Activated T-cell treated with anti-CD3 and anti-CD28 coated beads, Interleukin-2, amount 50 U/mL, for 48 hours (primary cell): ENCODE results near the gene RPL37A.

Source experiments
- DNase-seq, 2 experiments: peaks; one replicate each; pipeline ENCODE4 v3.0.0-alpha.2; 2020

The RPL37A gene

DNA sequence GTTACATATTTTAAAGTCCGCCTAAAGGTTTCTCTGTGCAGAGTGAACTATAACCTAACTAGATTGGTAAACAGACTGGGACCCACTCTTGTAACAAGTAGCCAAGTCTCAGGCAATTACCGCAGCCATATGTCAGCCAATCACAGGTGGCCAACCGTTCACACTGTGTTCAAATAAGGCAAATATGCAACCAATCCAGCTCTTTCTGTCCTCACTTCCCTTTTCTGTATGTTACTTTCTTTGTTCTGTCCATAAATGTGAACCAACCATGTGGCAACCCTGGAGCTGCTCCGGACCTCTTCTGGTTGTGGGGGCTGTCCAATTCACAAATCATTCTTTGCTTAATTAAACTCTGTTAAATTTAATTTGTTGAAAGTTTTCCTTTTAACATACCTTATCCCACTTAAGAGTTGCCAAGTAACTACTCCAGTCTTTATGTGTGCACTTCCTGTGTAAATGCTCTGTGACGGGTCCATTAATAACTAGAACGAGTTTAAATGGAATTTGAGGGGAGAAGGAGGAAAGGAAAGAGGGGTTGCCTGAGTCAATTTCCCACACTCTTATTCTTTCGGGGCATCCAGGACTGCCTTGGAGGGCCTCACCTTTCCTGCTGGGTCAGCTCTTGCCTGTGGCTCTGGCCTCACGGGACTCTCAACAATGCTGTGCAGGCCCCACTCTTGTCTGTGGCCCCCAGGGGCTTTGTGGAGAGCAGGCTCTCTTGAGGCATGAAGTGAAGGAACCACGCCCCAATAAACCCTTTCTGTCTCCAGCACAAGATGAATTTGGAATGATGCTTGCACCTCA is 6.6 kb upstream of the RPL37A start:
- no peak for DNase-seq

DNA sequence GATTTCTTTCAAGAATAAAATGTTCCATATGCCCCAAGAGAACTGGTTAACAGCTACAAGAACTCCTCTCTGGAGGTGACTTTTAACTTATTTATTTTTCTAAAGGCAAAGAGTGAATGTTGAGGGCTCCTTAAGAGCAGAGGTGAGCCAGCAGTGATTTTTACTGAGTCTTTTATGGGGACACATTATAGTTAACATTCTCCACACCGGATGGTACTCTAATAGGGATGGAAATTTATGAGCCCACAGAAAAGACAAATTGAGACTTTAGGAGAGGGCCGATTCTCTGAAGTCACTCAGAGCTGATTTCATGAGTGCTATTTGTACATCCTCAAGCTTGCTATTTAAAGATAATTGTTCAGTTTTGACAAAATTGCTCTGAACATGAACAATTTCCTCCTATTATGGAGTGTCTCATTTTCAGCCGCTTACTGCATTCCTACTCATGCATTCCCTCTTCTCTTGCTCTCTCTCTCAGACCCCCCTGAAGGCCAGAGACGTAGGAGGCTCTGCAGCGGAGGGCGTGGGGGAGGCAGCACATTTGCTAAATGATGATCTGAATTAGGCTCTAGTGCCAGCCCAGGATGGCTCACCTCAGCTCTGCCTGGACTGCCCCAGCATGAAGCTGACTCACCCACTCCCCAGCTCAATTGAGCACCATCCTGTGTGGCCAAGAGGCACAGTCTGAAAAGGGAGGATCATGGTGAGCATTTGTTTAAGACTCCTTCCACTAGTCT is 5.9 kb upstream of the RPL37A start:
- no peak for DNase-seq

DNA sequence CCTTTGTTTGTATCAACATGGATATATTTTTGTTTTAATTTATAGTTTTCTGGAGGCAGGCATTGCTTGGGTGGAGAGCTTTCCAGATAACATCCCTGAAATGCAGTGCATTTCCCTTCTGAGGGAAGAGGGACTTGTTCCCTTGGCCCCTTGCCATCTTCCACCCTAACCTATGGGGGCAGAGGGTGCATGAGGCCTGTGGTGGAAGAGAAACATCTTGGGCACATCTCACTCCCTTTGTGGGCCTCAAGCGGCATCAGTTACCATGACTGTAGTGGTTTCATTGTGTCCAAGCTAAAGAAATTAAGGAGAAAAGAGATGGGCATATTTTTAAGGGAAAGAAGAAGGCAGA is 5.3 kb upstream of the RPL37A start:
- no peak for DNase-seq

DNA sequence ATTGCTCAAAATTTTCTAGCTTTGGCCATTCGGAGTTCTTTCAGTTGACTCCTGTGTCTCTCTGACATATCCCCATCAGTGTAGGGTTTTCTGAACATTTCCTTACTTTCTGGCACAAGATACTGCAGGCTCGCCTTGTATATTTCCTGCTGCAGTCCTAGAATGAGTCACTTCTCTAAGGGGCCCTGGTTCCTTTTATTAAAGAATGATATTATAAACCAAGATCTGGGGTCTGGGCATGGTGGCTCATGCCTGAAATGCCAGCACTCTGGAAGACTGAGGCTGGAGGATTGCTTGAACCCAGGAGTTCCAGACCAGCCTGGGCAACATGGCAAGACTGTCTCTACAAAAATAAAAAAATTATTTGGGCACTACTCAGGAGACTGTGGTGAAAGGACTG is 3.0 kb upstream of the RPL37A start:
- DNase-seq, result no peak

DNA sequence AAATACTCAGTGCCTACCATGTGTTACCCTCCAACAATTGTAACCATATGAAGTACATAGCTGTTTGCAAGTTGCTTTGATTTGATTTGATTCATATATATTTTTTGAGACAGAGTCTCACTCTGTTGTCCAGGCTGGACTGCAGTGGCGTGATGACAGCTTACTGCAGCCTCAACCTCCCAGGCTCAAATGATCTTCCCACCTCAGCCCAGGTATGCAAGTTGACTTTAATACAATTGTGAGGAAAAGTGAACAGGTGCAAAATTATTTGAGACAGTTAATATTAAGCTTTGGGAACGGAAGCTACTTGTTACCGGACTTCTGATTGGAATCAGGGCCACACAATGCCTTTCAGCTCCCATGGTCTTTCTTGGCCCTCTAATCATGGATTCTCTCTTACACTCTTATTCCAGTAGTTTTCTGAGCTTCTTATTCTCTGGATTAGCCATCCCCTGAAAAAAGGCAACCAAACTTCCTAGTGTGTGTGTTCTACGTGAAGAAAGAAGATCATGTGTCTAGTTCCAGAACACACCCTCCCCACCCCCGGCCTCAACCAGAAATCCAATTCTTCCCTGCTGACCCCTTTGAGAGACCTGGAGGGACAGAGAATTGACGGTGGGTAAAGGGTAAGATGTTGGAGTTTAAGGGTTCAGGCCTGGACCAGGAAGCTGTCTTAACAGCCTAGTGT is 1.1 kb upstream of the RPL37A start:
- no peak for DNase-seq

DNA sequence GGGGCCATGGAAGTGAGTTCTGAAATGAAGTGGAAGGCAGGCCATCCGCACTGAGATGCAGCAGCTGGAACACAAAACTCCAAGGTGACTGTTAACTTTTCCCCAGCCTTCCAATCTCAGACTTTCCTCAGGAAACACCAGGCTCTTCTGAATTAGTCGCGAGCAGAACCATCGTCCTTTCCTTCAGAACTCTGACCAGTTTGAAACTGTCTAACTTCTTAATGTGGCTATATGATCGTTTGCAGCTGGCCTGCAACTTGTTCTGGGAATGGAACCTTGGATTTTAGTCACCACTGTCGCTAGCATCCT is 620 bp upstream of the RPL37A start:
- no peak for DNase-seq

DNA sequence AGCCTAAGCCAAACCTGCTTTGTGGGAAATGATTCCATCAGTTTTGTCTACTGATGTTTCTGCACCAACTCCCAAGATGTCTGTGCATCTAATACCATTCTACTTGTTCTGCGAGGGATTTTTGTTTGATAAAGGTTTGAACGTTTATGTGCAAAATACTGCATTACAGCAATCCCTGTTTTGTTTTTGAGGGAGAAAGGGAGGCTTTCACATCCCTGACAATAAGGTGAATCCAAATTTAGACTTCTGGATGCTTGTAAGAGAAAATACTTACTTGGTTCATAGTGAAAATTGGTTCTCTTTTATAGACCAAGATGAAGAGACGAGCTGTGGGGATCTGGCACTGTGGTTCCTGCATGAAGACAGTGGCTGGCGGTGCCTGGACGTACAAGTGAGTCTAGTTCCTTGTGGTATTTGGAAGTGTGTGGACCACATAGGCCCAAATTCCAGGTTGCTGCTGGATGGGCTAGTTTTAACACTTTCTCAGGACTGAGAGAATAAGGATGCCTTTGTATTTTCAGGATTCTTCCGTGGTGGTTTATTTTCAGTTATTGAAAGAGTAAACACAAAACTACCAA is 1.1 kb downstream of the RPL37A start:
- DNase-seq, result no peak

DNA sequence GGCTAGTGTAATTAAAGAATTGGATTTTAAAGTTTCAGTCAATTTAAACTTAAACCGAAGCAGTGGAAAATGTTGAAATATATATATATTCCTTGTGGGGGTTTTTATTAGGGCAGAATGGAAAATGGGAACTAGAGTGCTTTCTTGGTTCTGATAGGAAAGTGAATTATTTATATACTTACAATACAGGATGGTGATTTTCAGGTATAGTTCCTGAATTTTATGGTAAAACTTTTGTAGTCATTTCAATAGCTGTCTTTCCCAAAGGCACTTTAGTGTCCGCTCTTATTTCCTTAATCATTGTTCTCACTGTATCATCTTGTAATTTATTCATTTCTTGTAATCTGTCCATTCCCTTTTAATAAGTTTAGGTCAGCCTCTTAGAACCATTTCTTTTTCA is 1.9 kb downstream of the RPL37A start:
- DNase-seq, result no peak

DNA sequence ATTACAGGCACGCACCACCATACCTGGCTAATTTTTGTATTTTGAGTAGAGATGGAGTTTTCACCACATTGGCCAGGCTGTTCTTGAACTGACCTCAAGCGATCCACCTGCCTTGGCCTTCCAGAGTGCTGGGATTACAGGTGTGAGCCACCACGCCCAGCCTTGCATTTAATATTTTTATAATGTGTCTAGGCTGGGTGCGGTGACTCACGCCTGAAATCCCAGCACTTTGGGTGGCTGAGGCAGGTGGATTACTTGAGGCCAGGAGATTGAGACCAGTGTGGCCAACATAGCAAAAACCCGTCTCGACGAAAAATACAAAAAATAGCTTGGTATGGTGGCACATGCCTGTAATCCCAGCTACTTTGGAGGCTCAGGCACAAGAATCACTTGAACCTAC is 3.2 kb downstream of the RPL37A start:
- no peak for DNase-seq

DNA sequence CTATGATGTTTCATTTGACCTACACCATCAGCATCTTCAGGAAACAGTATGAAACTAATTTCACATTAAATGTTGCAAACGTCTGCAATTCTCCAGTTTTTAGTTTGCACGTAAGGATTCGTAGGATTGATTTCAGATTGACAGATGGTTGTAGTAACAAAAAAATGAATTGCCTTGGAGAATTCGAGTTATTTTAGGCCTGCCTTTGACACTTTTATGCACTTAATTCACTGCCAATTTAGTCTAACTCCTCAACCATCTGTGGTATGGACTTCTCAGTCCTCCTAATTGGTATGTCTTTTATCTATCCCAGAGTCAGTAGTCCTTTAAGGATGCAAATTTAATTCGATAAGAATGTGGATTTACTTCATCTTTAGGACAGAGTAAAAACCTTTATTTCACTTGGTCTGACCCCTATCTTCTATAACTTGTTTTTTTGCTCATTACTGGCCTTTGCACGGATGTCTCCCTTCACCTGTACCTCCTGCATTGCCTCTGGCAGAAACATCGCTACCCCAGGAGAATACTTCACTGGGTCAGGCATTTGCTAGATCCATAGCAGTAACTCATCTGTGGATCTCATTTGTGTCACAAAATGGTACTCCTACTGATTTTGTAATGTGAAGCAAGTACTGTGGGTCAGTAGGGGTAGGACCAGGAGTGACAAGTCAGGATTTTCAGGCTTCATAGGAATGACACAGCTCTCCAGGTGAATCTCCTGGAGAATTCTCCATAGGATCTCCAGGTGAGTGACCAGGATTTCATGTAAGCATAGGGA is 3.9 kb downstream of the RPL37A start:
- no peak for DNase-seq

DNA sequence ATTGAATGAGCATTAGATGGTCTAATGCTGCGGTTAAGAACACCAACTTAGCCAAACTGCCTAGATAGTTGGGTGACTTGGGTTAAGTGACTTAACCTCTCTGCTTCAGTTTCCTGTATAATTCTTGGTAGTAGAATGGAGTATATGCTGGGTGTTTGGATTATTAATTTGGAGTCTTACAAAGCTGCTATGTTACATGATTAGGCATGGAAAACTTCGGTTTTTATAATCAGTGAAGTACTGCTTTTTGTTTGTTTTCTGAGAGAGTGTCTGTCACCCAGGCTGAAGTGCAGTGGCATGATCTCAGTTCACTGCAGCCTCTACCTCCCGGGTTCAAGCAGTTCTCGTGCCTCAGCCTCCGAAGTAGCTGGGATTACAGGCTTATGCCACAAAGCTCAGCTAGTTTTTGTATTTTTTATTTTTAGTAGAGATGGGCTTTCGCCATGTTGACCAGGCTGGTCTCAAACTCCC is 4.5 kb downstream of the RPL37A start:
- no peak for DNase-seq

DNA sequence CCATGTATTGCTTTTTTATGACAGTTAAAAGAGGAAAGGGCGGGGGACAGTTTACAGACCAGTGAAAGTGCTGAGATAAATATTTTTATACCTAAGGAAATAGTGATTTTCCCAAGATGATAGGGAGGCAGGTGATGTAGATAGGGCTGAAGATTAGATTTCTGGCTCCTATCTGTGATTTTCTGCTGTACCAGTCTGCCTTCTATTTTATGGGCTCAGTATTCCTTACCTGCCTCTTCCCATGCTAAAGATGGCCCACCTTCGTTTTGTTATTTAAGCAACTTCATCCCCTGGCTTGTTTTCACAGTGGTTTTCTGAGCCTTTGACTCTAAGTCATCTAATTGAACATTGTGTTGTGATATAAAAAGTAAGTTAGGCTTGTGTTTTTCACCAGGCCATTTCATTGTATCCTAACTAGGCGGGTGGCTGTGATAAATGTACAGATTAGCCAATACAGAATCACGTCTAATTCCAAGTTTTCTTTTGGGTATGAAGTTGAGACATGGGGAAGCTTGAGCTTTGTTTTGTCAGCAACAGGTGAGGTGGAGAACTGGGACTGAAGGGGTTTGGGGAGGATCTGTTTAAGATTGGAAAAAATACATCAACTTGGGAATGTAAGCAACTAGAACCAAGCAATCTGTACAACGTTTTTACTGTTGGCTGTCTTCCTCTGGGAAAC is 5.2 kb downstream of the RPL37A start:
- DNase-seq, result no peak

DNA sequence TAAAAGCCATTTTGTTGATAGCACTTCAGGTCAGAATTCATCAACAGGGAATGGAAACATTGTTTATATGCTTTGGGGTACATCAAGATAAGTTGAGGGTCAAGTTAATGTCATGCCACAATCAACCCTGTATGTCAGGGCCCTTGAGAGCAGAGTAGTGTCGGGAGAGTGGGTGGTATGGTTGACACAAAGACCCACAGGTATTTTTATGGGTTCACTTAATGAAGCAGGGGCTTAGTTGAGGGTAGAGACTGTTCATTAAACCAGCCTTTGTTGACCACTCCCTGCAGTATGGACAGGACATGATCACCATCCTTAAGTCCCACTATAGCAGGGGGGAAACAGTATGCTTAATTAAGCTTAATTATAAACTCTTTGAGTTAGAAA is 5.7 kb downstream of the RPL37A start:
- DNase-seq, result no peak

DNA sequence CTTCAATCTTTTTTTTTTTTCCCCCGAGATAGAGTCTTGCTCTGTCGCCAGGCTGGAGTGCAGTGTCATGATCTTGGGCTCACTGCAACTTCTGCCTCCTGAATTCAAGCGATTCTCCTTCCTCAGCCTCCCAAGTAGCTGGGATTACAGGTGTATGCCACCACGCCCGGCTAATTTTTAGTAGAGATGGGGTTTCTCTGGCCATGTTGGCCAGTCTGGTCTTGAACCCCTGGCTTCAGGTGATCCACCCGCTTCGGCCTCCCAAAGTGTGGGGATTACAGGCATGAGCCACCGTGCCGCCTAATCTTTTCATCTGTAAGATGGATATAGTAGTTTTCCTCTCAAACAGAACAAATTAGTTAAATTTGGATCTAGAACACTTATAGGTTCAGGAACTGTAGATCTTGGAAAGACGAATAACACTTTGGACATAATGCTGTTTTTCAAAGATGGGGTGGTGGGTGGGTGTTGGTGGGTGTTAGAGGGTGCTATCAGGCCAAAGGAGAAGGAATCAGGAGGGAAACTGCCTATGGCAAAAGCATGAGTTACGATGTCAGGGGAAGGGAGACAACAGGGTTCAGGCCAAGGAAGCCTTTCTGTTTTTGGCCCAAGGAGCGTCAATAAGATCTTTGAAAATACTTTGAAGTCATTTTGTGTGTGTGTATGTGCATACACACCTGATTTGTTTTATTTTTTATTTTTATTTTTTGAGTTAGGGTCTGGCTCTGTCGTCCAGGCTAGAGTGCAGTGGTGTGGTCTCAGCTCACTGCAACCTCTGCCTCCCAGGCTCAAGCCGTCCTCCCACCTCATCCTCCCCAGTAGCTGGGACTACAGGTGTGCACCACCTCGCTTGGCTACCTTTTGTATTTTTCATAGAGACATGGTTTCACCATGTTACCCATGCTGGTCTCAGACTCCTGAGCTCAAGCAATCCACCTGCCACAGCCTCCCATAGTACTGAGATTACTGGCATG is 6.8 kb downstream of the RPL37A start:
- peak in 1 of 2 experiments; percentile 39 for DNase-seq

DNA sequence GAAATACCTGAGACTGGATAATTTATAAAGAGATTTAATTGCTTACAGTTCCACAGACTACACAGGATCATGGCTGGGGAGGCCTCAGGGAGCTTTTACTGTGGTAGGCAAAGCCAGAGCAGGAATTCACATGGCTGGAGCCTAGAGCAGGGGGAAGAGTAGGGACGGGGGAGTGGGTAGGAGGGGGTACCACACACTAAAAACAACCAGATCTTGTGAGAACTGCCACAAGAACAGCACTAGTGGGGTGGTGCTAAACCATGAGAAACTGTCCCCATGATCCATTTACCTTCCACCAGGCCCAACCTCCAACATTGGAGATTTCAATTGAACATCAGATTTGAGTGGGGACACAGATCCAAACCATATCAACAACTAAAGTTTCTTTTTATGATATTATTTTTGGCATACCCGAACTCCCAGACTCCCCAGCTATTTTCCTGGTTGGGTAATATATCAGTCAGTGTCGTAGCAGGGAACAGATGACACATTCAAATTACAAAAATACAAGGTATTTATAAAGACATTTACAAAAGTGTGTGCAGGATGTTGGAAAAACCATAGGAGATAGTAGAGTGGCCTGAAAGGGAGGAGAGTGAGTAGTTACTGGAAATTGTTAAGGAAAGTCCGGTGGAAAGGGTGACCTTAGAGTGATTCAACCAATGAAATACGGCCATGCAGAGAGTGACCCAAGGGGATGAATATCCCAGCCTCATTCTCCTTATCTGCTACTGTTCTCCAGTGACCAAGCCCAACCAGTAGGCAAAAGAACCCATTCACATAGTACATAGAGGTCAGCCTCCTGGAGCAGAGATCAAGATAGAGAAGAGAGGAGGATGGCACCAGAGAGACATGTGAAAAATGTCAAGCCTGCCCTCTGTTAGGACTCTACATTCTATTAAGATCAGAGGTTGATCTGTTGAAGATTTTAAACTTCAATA is 8.8 kb downstream of the RPL37A start:
- DNase-seq, result no peak

DNA sequence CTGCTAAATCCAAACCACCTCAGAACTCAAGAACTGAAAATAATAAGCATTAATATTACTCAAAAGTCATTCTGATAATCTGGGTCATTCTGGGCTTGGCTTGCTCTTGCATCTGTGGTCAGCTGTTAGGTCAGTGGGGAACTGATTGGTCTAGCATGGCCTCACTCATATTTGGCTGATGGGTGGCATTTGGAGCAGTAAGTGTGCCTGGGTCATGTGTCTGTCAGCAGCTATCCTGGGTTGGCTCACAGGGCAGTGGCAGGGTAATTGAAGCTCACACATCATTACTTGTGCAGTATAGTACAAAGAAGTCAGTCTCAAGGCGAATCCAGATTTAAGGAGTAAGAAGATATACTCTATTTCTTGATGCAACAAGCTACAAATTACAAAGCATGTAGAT is 9.6 kb downstream of the RPL37A start:
- DNase-seq, result no peak

DNA sequence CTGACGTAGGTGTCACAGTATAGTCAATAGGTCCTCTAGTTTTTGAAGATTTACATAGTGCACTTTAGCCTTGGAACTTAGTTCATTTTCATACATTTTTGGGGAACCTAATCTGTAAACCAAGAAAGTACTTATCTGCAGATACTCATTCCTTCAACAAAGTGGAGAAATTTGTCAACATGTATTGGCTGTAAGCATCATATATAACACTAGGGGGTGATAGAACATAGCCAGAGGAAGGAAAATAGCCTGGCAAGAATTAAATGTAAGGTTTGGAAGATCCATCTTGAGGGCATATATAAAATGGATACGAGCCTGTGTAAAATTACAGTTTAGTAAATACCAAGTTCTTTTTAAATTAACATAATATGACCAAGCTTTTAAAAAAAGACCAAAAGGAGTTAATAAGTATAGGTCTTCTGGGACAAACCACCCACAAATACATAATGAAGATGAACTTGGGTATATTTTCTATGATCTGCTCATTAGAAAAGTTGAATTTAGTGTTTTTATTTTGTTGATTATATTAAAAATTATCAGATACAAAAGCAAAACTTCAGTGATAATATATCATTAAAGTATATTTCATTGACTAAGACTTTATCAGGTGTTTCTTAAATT is 18.2 kb downstream of the RPL37A start:
- DNase-seq, result no peak

DNA sequence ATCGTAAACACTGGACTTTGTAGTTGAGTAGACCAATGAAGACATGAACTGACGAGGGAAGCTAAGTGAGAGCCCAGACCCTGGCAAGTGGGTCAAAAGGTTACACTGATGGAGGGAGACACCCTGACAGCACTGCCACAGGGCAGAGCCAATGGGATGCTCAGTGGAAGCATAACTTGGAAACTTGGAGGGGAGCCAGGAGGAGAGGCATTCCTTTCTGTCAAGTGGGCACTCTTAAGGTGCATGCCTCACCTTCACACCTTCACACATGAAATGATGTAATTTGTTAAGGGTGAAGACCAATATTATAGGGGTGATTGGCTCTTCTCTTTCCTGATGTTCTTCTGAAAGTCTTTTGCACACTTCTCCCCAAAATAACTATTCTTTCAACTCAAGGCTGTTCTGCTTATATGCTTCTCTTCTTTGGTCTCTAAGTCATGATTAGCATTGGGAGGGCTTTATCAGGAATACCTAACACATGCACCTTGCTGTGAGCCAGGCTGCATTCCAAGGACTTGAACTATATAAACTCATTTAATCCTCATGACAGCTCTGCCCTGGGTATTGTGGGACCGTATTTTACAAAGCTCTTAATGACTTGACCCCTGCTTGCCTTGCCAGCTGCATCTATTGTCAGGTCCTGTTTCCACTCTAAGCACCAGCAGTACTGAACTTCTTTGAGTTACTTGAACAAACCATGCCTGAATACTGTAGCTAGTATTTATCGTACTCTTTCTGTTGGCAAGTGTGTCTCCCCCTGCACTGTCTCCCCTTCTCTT is 19.0 kb downstream of the RPL37A start:
- no peak for DNase-seq
